Measurements from ENCODE around the gene EFNA1.

GRCh38 chr1:155084722-155085503 is 42.8 kb upstream of the EFNA1 start:
- TF ChIP-seq POLR2A (IDR thresholded peaks at IDR 0.05) (peak; percentile 56), CTCF (IDR thresholded peaks at IDR 0.05) (peak; percentile 84 to 99 (median 97)), POLR2AphosphoS5 (IDR thresholded peaks at IDR 0.05) (peak; percentile 82)
